Measurements from ENCODE around the gene GGT5. TPM values are rescaled to one million over a fixed set of nuclear protein-coding genes. Genes with fewer than 3 reads are reported as not detected.

Gene GGT5
- total and polyA plus RNA-seq, 5 donors: 30.2 to 61.0 (median 46.3) TPM

DNA sequence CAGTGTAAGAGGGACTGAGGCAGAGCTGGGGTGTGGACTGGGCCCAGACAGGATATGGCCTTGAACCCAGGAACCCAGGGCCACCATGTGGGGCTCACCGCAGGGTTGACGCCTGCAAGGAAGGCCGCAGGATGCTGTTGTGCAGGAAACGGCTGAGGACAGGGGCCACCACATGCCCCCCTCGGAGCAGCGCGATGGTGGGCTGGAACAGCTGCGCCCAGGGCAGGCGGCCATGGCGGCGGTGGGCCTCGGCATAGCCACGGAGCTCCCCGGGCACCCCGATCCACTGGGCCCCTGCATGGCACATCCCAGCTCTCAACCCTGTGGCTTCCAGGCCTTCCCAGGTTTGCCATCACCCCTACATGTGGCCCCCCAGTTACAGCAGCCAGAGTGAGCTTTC is 12.2 kb downstream of the GGT5 start:
- Histone ChIP-seq H3K9me3 (ENCODE audit: control insufficient read depth, low read length) (no peaks in the 10 kb centered on the region), H3K4me3 (ENCODE audit: low read length) (no peak overlapping the region), H3K27me3 (ENCODE audit: control insufficient read depth, insufficient read depth) (no peaks in the 10 kb centered on the region), H3K4me1 (ENCODE audit: control insufficient read depth, insufficient read depth, low read length) (no peaks in the 10 kb centered on the region), H3K27ac (ENCODE audit: low read length) (no peak overlapping the region)
- 95% methylated on average over 15 of the region's 15 CpGs for WGBS
- DNase-seq (peak in 1 of 3 donors; percentile 60), ATAC-seq (peak in 1 of 2 donors; percentile 13)
- intact Hi-C loops (cut with DNase I): no loop called here

DNA sequence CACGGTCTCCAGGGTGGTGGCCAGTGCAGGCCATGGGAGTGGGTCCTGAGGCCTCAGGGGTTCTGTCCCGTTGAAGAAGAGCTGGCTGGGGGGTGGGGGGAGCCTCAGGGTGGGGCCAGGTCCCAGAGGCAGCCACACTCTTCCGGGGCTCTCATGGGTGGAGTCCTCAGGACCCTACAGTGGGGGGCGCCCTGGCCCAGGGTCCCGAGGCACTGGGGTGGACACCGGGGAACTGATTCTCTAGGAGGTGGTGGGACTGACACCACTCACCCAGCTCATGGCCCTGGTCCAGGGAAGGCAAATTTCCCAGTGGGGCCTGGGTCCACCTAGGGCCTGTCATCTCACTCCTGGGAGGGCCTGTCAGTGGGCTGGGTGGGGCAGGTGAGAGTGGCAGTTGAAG is 12.8 kb downstream of the GGT5 start:
- no peaks in the 10 kb centered on the region for H3K9me3 ChIP-seq (ENCODE audit: control insufficient read depth, low read length)
- intact Hi-C loops (cut with DNase I): no loop called here
- H3K27me3 ChIP-seq (ENCODE audit: control insufficient read depth, insufficient read depth): no peaks in the 10 kb centered on the region
- no peaks in the 10 kb centered on the region for H3K4me1 ChIP-seq (ENCODE audit: control insufficient read depth, insufficient read depth, low read length)
- DNase-seq: no peak
- peak in 1 of 2 donors; percentile 17 for ATAC-seq
- no peak overlapping the region for H3K4me3 ChIP-seq (ENCODE audit: low read length)
- WGBS: 94% methylated on average over 6 of the region's 6 CpGs
- H3K27ac ChIP-seq (ENCODE audit: low read length): no peak overlapping the region

GRCh38 chr22:24231706-24232105 is 13.2 kb downstream of the GGT5 start:
- Histone ChIP-seq H3K9me3 (ENCODE audit: control insufficient read depth, low read length) (no peaks in the 10 kb centered on the region), H3K4me1 (ENCODE audit: control insufficient read depth, insufficient read depth, low read length) (no peaks in the 10 kb centered on the region), H3K4me3 (ENCODE audit: low read length) (no peak overlapping the region), H3K27me3 (ENCODE audit: control insufficient read depth, insufficient read depth) (no peaks in the 10 kb centered on the region), H3K27ac (ENCODE audit: low read length) (no peak overlapping the region)
- 91% methylated on average over 9 of the region's 9 CpGs for whole genome bisulfite sequencing
- ATAC-seq (peak; percentile 15 to 21), DNase-seq (no peak)
- intact Hi-C loops (cut with DNase I): no loop called here

DNA sequence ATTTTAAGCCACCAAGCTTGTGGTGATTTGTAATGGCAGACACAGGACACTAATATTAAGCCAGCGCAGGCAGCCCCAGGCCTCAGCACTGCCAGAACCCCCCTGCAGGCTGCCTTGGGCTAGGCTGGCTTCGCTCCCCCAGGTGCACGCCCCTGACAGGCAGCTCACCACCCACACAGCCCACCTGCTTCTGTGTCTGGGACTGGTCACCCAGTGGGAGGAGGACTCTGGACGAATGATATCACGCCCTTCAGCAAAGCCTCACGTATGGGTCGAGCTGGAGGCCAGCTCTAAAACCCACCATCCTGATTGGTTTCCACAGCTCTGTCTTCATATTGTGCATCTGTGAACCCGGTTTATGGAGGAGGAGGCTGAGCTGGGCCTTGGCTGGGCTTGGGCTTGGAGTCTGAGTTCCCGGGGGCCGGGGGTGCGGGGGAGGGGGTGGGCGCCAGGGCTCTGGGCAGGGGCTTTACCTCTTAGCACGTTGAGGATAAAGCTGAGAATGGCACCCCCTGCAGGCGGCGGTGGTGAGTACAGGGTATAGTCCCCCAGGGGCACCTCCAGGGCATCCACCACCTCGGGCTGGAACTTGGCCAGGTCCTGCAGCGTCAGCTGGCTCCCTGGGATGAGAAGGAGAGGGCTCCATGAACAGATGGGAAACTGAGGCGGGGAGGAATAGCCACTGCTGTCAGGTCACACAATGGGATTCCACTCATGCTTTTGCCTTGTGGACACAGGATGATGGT is 13.8 kb downstream of the GGT5 start:
- peak in 2 of 3 donors; percentile 71 to 79 for DNase-seq
- WGBS: 60% methylated on average over 18 of the region's 18 CpGs
- no peaks in the 10 kb centered on the region for H3K4me1 ChIP-seq (ENCODE audit: control insufficient read depth, insufficient read depth, low read length)
- no peak overlapping the region for H3K4me3 ChIP-seq (ENCODE audit: low read length)
- H3K27me3 ChIP-seq (ENCODE audit: control insufficient read depth, insufficient read depth): no peaks in the 10 kb centered on the region
- no peak overlapping the region for H3K27ac ChIP-seq (ENCODE audit: low read length)
- no peaks in the 10 kb centered on the region for H3K9me3 ChIP-seq (ENCODE audit: control insufficient read depth, low read length)
- intact Hi-C loops (cut with DNase I): no loop called here
- peak; percentile 15 to 28 for ATAC-seq

DNA sequence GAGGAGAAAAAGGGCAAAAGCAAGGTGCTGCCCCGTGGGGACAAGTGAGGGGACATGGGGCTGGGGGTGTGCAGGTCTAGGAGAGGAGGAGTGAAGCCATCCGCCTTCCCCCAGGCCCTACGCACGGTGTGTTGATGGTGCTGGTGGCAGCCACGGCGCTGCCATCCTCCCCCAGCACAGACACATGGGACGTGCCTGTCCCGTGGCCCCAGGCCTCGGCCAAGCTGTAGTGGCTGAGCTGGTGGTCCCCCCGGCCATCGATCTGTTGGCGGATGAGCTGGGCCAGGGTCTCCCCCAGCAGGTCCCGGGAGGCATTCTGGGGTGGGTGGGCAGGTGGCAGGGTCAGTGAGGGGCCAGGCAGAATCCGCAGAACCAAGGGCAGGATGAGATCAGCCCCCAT is 18.9 kb downstream of the GGT5 start:
- H3K9me3 ChIP-seq (ENCODE audit: control insufficient read depth, low read length): peaks cover 2% of the 10 kb centered on the region
- WGBS: 96% methylated on average over 14 of the region's 14 CpGs
- H3K27me3 ChIP-seq (ENCODE audit: control insufficient read depth, insufficient read depth): no peaks in the 10 kb centered on the region
- H3K4me1 ChIP-seq (ENCODE audit: control insufficient read depth, insufficient read depth, low read length): no peaks in the 10 kb centered on the region
- ATAC-seq (peak; percentile 10 to 29), DNase-seq (no peak)
- H3K27ac ChIP-seq (ENCODE audit: low read length): no peak overlapping the region
- H3K4me3 ChIP-seq (ENCODE audit: low read length): no peak overlapping the region
- intact Hi-C loops (cut with DNase I): no loop called here

DNA sequence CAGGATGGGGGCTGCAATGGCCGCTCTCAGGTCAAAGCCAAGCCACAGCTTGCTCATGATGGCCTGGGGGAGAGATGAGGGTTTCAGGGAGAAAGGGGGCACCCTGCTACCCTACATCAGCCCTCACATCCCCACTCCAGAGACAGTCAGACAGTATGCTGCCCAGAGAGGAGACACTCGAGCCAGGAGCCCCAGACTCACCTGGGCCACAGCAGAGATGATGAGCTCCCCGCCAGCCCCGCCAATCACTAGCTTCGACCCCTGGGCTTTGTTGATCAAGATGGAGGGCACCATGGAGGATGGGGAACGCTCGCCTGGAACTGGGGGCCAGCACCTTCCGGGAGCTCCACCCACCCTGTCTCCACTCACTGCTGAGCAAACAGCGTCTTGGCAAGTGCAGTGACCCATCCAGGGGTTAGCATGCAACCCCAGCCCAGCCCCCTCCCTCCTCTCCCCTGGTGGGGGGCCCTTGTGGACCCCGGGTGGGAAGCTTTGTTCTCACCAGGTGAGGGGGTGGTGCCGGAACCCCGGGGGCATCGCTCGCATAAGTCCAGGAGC is 19.8 kb downstream of the GGT5 start:
- DNase-seq (no peak), ATAC-seq (peak in 1 of 2 donors; percentile 17)
- Histone ChIP-seq H3K27me3 (ENCODE audit: control insufficient read depth, insufficient read depth) (no peaks in the 10 kb centered on the region), H3K9me3 (ENCODE audit: control insufficient read depth, low read length) (peaks cover 2% of the 10 kb centered on the region), H3K4me1 (ENCODE audit: control insufficient read depth, insufficient read depth, low read length) (no peaks in the 10 kb centered on the region), H3K27ac (ENCODE audit: low read length) (no peak overlapping the region), H3K4me3 (ENCODE audit: low read length) (no peak overlapping the region)
- intact Hi-C loops (cut with DNase I): no loop called here
- 89% methylated on average over 14 of the region's 14 CpGs for WGBS

DNA sequence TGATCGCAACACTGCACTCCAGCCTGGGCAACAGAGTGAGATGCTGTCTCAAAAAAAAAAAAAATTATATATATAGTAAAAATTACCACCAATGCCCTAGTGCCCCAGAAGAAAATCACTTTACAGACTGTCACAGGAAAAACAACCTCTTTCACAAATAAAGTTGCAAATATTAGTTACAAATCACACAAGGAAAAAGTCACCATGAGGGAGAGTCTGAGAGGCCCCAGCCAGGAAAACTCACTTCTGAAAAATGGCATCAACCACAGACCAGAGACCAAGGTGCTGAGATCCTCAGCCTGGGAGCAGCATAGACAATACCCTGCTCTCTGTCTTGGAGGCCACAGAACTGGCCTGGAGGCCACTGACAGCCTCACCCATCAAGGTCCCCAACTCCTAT is 20.4 kb downstream of the GGT5 start:
- Histone ChIP-seq H3K4me1 (ENCODE audit: control insufficient read depth, insufficient read depth, low read length) (no peaks in the 10 kb centered on the region), H3K27me3 (ENCODE audit: control insufficient read depth, insufficient read depth) (no peaks in the 10 kb centered on the region), H3K9me3 (ENCODE audit: control insufficient read depth, low read length) (peaks cover 2% of the 10 kb centered on the region), H3K4me3 (ENCODE audit: low read length) (no peak overlapping the region), H3K27ac (ENCODE audit: low read length) (no peak overlapping the region)
- no peak for DNase-seq
- WGBS: 100% methylated on average over 1 of the region's 1 CpG
- intact Hi-C loops (cut with DNase I): no loop called here
- no peak for ATAC-seq

GRCh38 chr22:24219750-24220149 is 25.1 kb downstream of the GGT5 start:
- WGBS: 87% methylated on average over 9 of the region's 9 CpGs
- intact Hi-C loops (cut with DNase I): no loop called here
- Histone ChIP-seq H3K27ac (ENCODE audit: low read length) (no peak overlapping the region), H3K9me3 (ENCODE audit: control insufficient read depth, low read length) (peaks cover 2% of the 10 kb centered on the region), H3K4me3 (ENCODE audit: low read length) (no peak overlapping the region), H3K27me3 (ENCODE audit: control insufficient read depth, insufficient read depth) (no peaks in the 10 kb centered on the region), H3K4me1 (ENCODE audit: control insufficient read depth, insufficient read depth, low read length) (no peaks in the 10 kb centered on the region)
- peak in 1 of 2 donors; percentile 7 for ATAC-seq
- DNase-seq: no peak

GRCh38 chr22:24217384-24217783 is 27.5 kb downstream of the GGT5 start:
- intact Hi-C loops (cut with DNase I): no loop called here
- no peaks in the 10 kb centered on the region for H3K9me3 ChIP-seq (ENCODE audit: control insufficient read depth, low read length)
- no peaks in the 10 kb centered on the region for H3K27me3 ChIP-seq (ENCODE audit: control insufficient read depth, insufficient read depth)
- DNase-seq (no peak), ATAC-seq (no peak)
- H3K4me3 ChIP-seq (ENCODE audit: low read length): no peak overlapping the region
- no peaks in the 10 kb centered on the region for H3K4me1 ChIP-seq (ENCODE audit: control insufficient read depth, insufficient read depth, low read length)
- no peak overlapping the region for H3K27ac ChIP-seq (ENCODE audit: low read length)
- 59% methylated on average over 3 of the region's 3 CpGs for WGBS

GRCh38 chr22:24216541-24217209 is 28.2 kb downstream of the GGT5 start:
- H3K27ac ChIP-seq (ENCODE audit: low read length): no peak overlapping the region
- no peak overlapping the region for H3K4me3 ChIP-seq (ENCODE audit: low read length)
- H3K4me1 ChIP-seq (ENCODE audit: control insufficient read depth, insufficient read depth, low read length): no peaks in the 10 kb centered on the region
- DNase-seq: no peak
- 90% methylated on average over 12 of the region's 12 CpGs for WGBS
- intact Hi-C loops (cut with DNase I): no loop called here
- H3K9me3 ChIP-seq (ENCODE audit: control insufficient read depth, low read length): no peaks in the 10 kb centered on the region
- ATAC-seq: no peak
- H3K27me3 ChIP-seq (ENCODE audit: control insufficient read depth, insufficient read depth): no peaks in the 10 kb centered on the region

DNA sequence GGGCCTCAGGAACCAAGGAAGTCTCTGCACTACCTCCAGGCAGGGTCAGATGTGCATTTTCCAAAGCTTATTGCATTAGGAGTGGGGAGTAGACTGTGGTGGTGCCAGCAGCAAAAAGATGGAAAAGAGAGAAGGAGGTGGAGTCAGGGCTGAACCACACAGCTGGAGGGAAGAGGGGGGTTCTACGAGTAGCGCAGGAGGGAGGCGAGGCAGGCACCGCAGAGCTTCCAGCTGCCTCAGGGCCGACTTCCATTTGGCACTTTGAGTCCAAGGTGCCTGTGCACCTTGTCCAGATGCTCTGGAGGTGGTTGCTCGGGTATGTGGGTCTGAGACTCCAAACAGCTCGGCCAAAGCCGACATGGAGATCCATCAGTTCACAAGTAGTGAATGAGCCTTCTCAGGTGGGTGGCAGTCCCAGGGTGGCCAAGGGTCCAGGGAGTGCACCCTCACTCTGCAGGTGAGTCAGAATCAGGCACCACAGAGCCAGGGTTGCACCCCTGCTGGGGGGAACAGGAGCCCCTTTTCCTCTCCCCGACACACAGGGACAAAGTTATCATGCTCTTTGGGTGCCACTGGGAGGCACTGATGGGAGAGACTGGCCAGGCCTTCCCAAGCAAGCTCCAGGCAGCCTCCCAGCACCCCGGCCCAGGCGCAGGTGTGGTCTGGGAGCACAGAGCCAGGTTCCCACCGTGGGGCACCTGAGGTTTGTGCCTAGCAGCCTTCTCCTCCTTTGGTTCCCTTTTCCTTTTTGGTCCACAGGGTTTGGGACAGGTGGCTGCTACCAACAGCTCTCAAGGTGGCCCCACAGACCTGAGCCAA is 30.2 kb downstream of the GGT5 start:
- WGBS: 85% methylated on average over 12 of the region's 12 CpGs
- H3K27ac ChIP-seq (ENCODE audit: low read length): no peak overlapping the region
- no peaks in the 10 kb centered on the region for H3K9me3 ChIP-seq (ENCODE audit: control insufficient read depth, low read length)
- H3K4me1 ChIP-seq (ENCODE audit: control insufficient read depth, insufficient read depth, low read length): no peaks in the 10 kb centered on the region
- no peak overlapping the region for H3K4me3 ChIP-seq (ENCODE audit: low read length)
- ATAC-seq (peak; percentile 56 to 67), DNase-seq (no peak)
- H3K27me3 ChIP-seq (ENCODE audit: control insufficient read depth, insufficient read depth): no peaks in the 10 kb centered on the region
- intact Hi-C loops (cut with DNase I): no loop called here

Measured in right cardiac atrium (tissue), 5 donors.